ENCODE measurements around the gene HMGB2.

GRCh38 chr4:173337463-173337862, 3.3 kb upstream of the HMGB2 start:
- TF ChIP-seq, protein P1, sequence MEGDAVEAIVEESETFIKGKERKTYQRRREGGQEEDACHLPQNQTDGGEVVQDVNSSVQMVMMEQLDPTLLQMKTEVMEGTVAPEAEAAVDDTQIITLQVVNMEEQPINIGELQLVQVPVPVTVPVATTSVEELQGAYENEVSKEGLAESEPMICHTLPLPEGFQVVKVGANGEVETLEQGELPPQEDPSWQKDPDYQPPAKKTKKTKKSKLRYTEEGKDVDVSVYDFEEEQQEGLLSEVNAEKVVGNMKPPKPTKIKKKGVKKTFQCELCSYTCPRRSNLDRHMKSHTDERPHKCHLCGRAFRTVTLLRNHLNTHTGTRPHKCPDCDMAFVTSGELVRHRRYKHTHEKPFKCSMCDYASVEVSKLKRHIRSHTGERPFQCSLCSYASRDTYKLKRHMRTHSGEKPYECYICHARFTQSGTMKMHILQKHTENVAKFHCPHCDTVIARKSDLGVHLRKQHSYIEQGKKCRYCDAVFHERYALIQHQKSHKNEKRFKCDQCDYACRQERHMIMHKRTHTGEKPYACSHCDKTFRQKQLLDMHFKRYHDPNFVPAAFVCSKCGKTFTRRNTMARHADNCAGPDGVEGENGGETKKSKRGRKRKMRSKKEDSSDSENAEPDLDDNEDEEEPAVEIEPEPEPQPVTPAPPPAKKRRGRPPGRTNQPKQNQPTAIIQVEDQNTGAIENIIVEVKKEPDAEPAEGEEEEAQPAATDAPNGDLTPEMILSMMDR (IDR thresholded peaks at IDR 0.05; ENCODE audit: insufficient read depth, low read depth, low read length), result no peak
- TF ChIP-seq EZH2 (IDR thresholded peaks at IDR 0.05; ENCODE audit: insufficient read depth, low read length), result no peak
